KOPT-K1 (cell line): ENCODE measurements around the gene SPAG16.

Source experiments
- H3K27ac ChIP-seq: fragments of 200-600 bp; sonication (generic); 2 replicates; pipeline ENCODE4 v1.5.1; 2016; ENCODE audit warnings: antibody characterized with exemption, mild to moderate bottlenecking, low read depth, low read length; ENCODE audit not compliant: poor library complexity, severe bottlenecking
- H3K36me3 ChIP-seq: fragments of 200-600 bp; sonication (generic); 2 replicates; pipeline ENCODE4 v1.5.1; 2017; ENCODE audit warnings: antibody characterized with exemption, mild to moderate bottlenecking, low read length, moderate library complexity; ENCODE audit not compliant: insufficient read depth
- H3K9me3 ChIP-seq: fragments of 200-600 bp; sonication (generic); 2 replicates; pipeline ENCODE4 v1.5.1; 2017; ENCODE audit warnings: antibody characterized with exemption, low read length, mild to moderate bottlenecking; ENCODE audit not compliant: insufficient read depth, poor library complexity, severe bottlenecking

SPAG16 gene

GRCh38 chr2:213411582-213412289 is 127.5 kb downstream of the SPAG16 start:
- Histone ChIP-seq H3K36me3 (no peaks in the 10 kb centered on the region), H3K27ac (no peak overlapping the region), H3K9me3 (no peaks in the 10 kb centered on the region)

- H3K27ac ChIP-seq: no peak overlapping the region
- no peaks in the 10 kb centered on the region for H3K9me3 ChIP-seq
Observed at GRCh38 chr2:213415093-213415492, 130.8 kb downstream of the SPAG16 start.

GRCh38 chr2:213416832-213417231 is 132.6 kb downstream of the SPAG16 start:
- Histone ChIP-seq H3K36me3 (no peaks in the 10 kb centered on the region), H3K27ac (no peak overlapping the region)

More at GRCh38 chr2:213415093-213415492, 130.8 kb downstream of the SPAG16 start:
- H3K36me3 ChIP-seq: no peaks in the 10 kb centered on the region

GRCh38 chr2:213419980-213420379 is 135.7 kb downstream of the SPAG16 start:
- Histone ChIP-seq H3K27ac (no peak overlapping the region), H3K9me3 (no peaks in the 10 kb centered on the region), H3K36me3 (no peaks in the 10 kb centered on the region)

More at GRCh38 chr2:213416832-213417231, 132.6 kb downstream of the SPAG16 start:
- no peaks in the 10 kb centered on the region for H3K9me3 ChIP-seq

- Histone ChIP-seq H3K9me3 (no peaks in the 10 kb centered on the region), H3K27ac (no peak overlapping the region), H3K36me3 (no peaks in the 10 kb centered on the region)
Observed at GRCh38 chr2:213420828-213421385, 136.6 kb downstream of the SPAG16 start.

- no peaks in the 10 kb centered on the region for H3K9me3 ChIP-seq
- no peak overlapping the region for H3K27ac ChIP-seq
- H3K36me3 ChIP-seq: no peaks in the 10 kb centered on the region
Observed at GRCh38 chr2:213422211-213422610, 137.9 kb downstream of the SPAG16 start.

GRCh38 chr2:213425618-213426017 is 141.4 kb downstream of the SPAG16 start:
- Histone ChIP-seq H3K36me3 (no peaks in the 10 kb centered on the region), H3K27ac (no peak overlapping the region), H3K9me3 (peaks cover 3% of the 10 kb centered on the region)

GRCh38 chr2:213429516-213429915 is 145.3 kb downstream of the SPAG16 start:
- peaks cover 3% of the 10 kb centered on the region for H3K9me3 ChIP-seq
- no peaks in the 10 kb centered on the region for H3K36me3 ChIP-seq
- no peak overlapping the region for H3K27ac ChIP-seq

- no peaks in the 10 kb centered on the region for H3K36me3 ChIP-seq
- H3K27ac ChIP-seq: no peak overlapping the region
- H3K9me3 ChIP-seq: no peaks in the 10 kb centered on the region
Observed at GRCh38 chr2:213443921-213444320, 159.7 kb downstream of the SPAG16 start.

- no peaks in the 10 kb centered on the region for H3K9me3 ChIP-seq
- no peaks in the 10 kb centered on the region for H3K36me3 ChIP-seq
- H3K27ac ChIP-seq: no peak overlapping the region
Observed at GRCh38 chr2:213451542-213452239, 167.4 kb downstream of the SPAG16 start.

- Histone ChIP-seq H3K9me3 (no peaks in the 10 kb centered on the region), H3K36me3 (no peaks in the 10 kb centered on the region), H3K27ac (no peak overlapping the region)
Observed at GRCh38 chr2:213455316-213456008, 171.2 kb downstream of the SPAG16 start.

GRCh38 chr2:213475433-213475832 is 191.2 kb downstream of the SPAG16 start:
- H3K27ac ChIP-seq: no peak overlapping the region

GRCh38 chr2:213476641-213477040 is 192.4 kb downstream of the SPAG16 start:
- Histone ChIP-seq H3K27ac (no peak overlapping the region), H3K36me3 (no peaks in the 10 kb centered on the region), H3K9me3 (peaks cover 28% of the 10 kb centered on the region)

More at GRCh38 chr2:213475433-213475832, 191.2 kb downstream of the SPAG16 start:
- Histone ChIP-seq H3K36me3 (no peaks in the 10 kb centered on the region), H3K9me3 (peaks cover 28% of the 10 kb centered on the region)

- Histone ChIP-seq H3K27ac (no peak overlapping the region), H3K36me3 (no peaks in the 10 kb centered on the region), H3K9me3 (no peaks in the 10 kb centered on the region)
Observed at GRCh38 chr2:213490087-213490486, 205.8 kb downstream of the SPAG16 start.

GRCh38 chr2:213491376-213491775 is 207.1 kb downstream of the SPAG16 start:
- H3K9me3 ChIP-seq: no peaks in the 10 kb centered on the region
- H3K27ac ChIP-seq: no peak overlapping the region
- H3K36me3 ChIP-seq: no peaks in the 10 kb centered on the region
